WTC11 (cell line): ENCODE results near the gene RNF146. TPM values are rescaled to one million over a fixed set of nuclear protein-coding genes. Genes with fewer than 3 reads are reported as not detected.

ENCODE experiments used
- ATAC-seq: fragments of 200-7000 bp; cut with Tn5 transposase; 2 replicates; pipeline ENCODE4 v1.10.0; 2021; ENCODE audit warnings: mild to moderate bottlenecking, moderate library complexity
- CTCF ChIA-PET: fragments of 300-600 bp; sonication (Branson Sonifier 250); formaldehyde crosslinking; loops from one replicate; lab custom pipeline; 2021; ENCODE audit warnings: antibody characterized with exemption; lab: Charles Lee
- POLR2A ChIA-PET: fragments of 350-600 bp; sonication (Branson Sonifier 250); formaldehyde crosslinking; loops from one replicate; lab custom pipeline; 2021; ENCODE audit warnings: antibody characterized with exemption; lab: Charles Lee
- DNase-seq: peaks from one replicate; pipeline ENCODE4 v3.0.0; 2021; ENCODE audit warnings: low spot score
- H3K27ac Mint-ChIP-seq: 2 replicates; pipeline ENCODE4 v1.8.0; 2021; ENCODE audit warnings: mixed read lengths
- H3K27me3 Mint-ChIP-seq: 2 replicates; pipeline ENCODE4 v1.8.0; 2021; ENCODE audit warnings: low read depth, mild to moderate bottlenecking, moderate library complexity, mixed read lengths
- H3K36me3 Mint-ChIP-seq: 2 replicates; pipeline ENCODE4 v1.8.0; 2021; ENCODE audit warnings: mixed read lengths
- H3K4me1 Mint-ChIP-seq: 2 replicates; pipeline ENCODE4 v1.8.0; 2022; ENCODE audit warnings: mixed read lengths
- H3K4me3 Mint-ChIP-seq: 2 replicates; pipeline ENCODE4 v1.8.0; 2021; ENCODE audit warnings: mild to moderate bottlenecking, moderate library complexity, mixed read lengths
- H3K9me3 Mint-ChIP-seq: 2 replicates; pipeline ENCODE4 v1.8.0; 2021; ENCODE audit warnings: mixed read lengths
- ELF4 ChIP-seq: sonication (generic); formaldehyde crosslinking; IDR thresholded peaks from 2 replicates; pipeline ENCODE4 v1.8.1; 2022; ENCODE audit warnings: low read depth, mild to moderate bottlenecking, moderate library complexity, missing genetic modification reagents
- EMX1 ChIP-seq: fragments of 250-450 bp; sonication (Bioruptor Pico); IDR thresholded peaks from 2 replicates; pipeline ENCODE4 v1.8.0; 2021; ENCODE audit warnings: mild to moderate bottlenecking
- ERG ChIP-seq: fragments of 250-450 bp; sonication (Bioruptor Pico); IDR thresholded peaks from 2 replicates; pipeline ENCODE4 v1.8.0; 2021; ENCODE audit warnings: mild to moderate bottlenecking
- ETV6 ChIP-seq: sonication (generic); formaldehyde crosslinking; IDR thresholded peaks from 2 replicates; pipeline ENCODE4 v1.8.1; 2022; ENCODE audit warnings: mild to moderate bottlenecking, missing genetic modification reagents
- GABPB1 ChIP-seq: sonication (generic); formaldehyde crosslinking; IDR thresholded peaks from 2 replicates; pipeline ENCODE4 v1.8.1; 2023; ENCODE audit warnings: mild to moderate bottlenecking, missing genetic modification reagents
- GTF2I ChIP-seq: fragments of 250-450 bp; sonication (Bioruptor Pico); conservative IDR thresholded peaks from 2 replicates; pipeline ENCODE4 v1.4.0; 2021; ENCODE audit warnings: mild to moderate bottlenecking
- IRF1 ChIP-seq: sonication (generic); formaldehyde crosslinking; IDR thresholded peaks from 2 replicates; pipeline ENCODE4 v1.8.0; 2023; ENCODE audit warnings: missing genetic modification reagents
- IRF2 ChIP-seq: sonication (generic); formaldehyde crosslinking; IDR thresholded peaks from 2 replicates; pipeline ENCODE4 v1.8.0; 2022; ENCODE audit warnings: low read depth, missing genetic modification reagents, borderline replicate concordance
- KAT7 ChIP-seq: sonication (generic); formaldehyde crosslinking; IDR thresholded peaks from 2 replicates; pipeline ENCODE4 v1.8.1; 2023; ENCODE audit warnings: missing genetic modification reagents, mild to moderate bottlenecking, borderline replicate concordance
- MLX ChIP-seq: sonication (generic); formaldehyde crosslinking; IDR thresholded peaks from 2 replicates; pipeline ENCODE4 v1.8.1; 2023; ENCODE audit warnings: mild to moderate bottlenecking, missing genetic modification reagents, moderate library complexity
- NFYB ChIP-seq: sonication (generic); formaldehyde crosslinking; conservative IDR thresholded peaks from 2 replicates; pipeline ENCODE4 v1.8.0; 2022; ENCODE audit warnings: low read depth, missing genetic modification reagents
- PRRX2 ChIP-seq: fragments of 250-450 bp; sonication (Bioruptor Pico); IDR thresholded peaks from 2 replicates; pipeline ENCODE4 v1.8.0; 2021; ENCODE audit warnings: mild to moderate bottlenecking
- RELA ChIP-seq: sonication (generic); formaldehyde crosslinking; IDR thresholded peaks from 2 replicates; pipeline ENCODE4 v1.8.1; 2022; ENCODE audit warnings: missing genetic modification reagents, mild to moderate bottlenecking, borderline replicate concordance
- SMAD4 ChIP-seq: sonication (generic); formaldehyde crosslinking; IDR thresholded peaks from 2 replicates; pipeline ENCODE4 v1.8.0; 2022; ENCODE audit warnings: mild to moderate bottlenecking, missing genetic modification reagents
- SOX15 ChIP-seq: fragments of 250-450 bp; sonication (Bioruptor Pico); IDR thresholded peaks from 2 replicates; pipeline ENCODE4 v1.9.0; 2021; ENCODE audit warnings: mild to moderate bottlenecking
- SP1 ChIP-seq: sonication (generic); formaldehyde crosslinking; conservative IDR thresholded peaks from 2 replicates; pipeline ENCODE4 v1.8.1; 2022; ENCODE audit warnings: missing genetic modification reagents
- TEAD4 ChIP-seq: sonication (generic); formaldehyde crosslinking; IDR thresholded peaks from 2 replicates; pipeline ENCODE4 v1.8.0; 2022; ENCODE audit warnings: mild to moderate bottlenecking, missing genetic modification reagents
- USF2 ChIP-seq: sonication (generic); formaldehyde crosslinking; IDR thresholded peaks from 2 replicates; pipeline ENCODE4 v1.8.1; 2023; ENCODE audit warnings: mild to moderate bottlenecking, missing genetic modification reagents, moderate library complexity
- ZBTB21 ChIP-seq: sonication (generic); formaldehyde crosslinking; IDR thresholded peaks from 2 replicates; pipeline ENCODE4 v1.8.1; 2023; ENCODE audit warnings: mild to moderate bottlenecking, missing genetic modification reagents, borderline replicate concordance
- ZBTB43 ChIP-seq: sonication (generic); formaldehyde crosslinking; IDR thresholded peaks from 2 replicates; pipeline ENCODE4 v1.8.1; 2023; ENCODE audit warnings: mild to moderate bottlenecking, missing genetic modification reagents
- ZMAT4 ChIP-seq: fragments of 250-450 bp; sonication (Bioruptor Pico); IDR thresholded peaks from 2 replicates; pipeline ENCODE4 v1.9.0; 2021; ENCODE audit warnings: mild to moderate bottlenecking
- ZNF138 ChIP-seq: sonication (generic); formaldehyde crosslinking; conservative IDR thresholded peaks from 2 replicates; pipeline ENCODE4 v1.8.1; 2022; ENCODE audit warnings: mild to moderate bottlenecking, moderate library complexity, missing genetic modification reagents
- ZNF416 ChIP-seq: fragments of 250-450 bp; sonication (Bioruptor Pico); IDR thresholded peaks from 2 replicates; pipeline ENCODE4 v1.9.0; 2021; ENCODE audit warnings: mild to moderate bottlenecking, inconsistent platforms
- ZNF512 ChIP-seq: sonication (generic); formaldehyde crosslinking; IDR thresholded peaks from 2 replicates; pipeline ENCODE4 v1.8.1; 2022; ENCODE audit warnings: missing genetic modification reagents, borderline replicate concordance
- total RNA-seq: library from RNA; stranded (reverse); gene quantifications from 3 replicates; pipeline ENCODE4 v1.2.3, GENCODE V29; 2021

RNF146 gene
- total RNA-seq, 1 experiment from 2014 or later, result 27.3 TPM

- TF ChIP-seq RELA (CRISPR knock-in tag), result no peak
- no peak for TF ChIP-seq SOX15 (CRISPR knock-in tag)
- no peak for TF ChIP-seq ELF4
- TF ChIP-seq GABPB1 (CRISPR knock-in tag), result no peak
- no peak for TF ChIP-seq SMAD4 (CRISPR knock-in tag)
- no peak for TF ChIP-seq ERG
- no peak for TF ChIP-seq ETV6
- no peak for TF ChIP-seq GTF2I
- TF ChIP-seq USF2 (CRISPR knock-in tag), result no peak
- no peak for TF ChIP-seq NFYB
- CTCF ChIA-PET, result no interaction called here
- H3K27ac Mint-ChIP-seq, result no peak overlapping the region; the same call in 1 of the 2 replicates
- H3K9me3 Mint-ChIP-seq, result no peaks in the 10 kb centered on the region
- peaks cover 12% of the 10 kb centered on the region for H3K4me1 Mint-ChIP-seq
- no peak overlapping the region for H3K4me3 Mint-ChIP-seq
- POLR2A ChIA-PET, result no interaction called here
- no peaks in the 10 kb centered on the region for H3K36me3 Mint-ChIP-seq
- DNase-seq, result no peak
- no peak for ATAC-seq
- no peaks in the 10 kb centered on the region; the same call in 1 of the 2 replicates for H3K27me3 Mint-ChIP-seq
Observed at GRCh38 chr6:127263481-127263880, 3.2 kb upstream of the RNF146 start.

- Mint-ChIP-seq H3K9me3 (no peaks in the 10 kb centered on the region), H3K4me1 (peaks cover 33% of the 10 kb centered on the region), H3K4me3 (peak overlapping the region; percentile 99), H3K27me3 (no peaks in the 10 kb centered on the region), H3K36me3 (peaks cover 4% of the 10 kb centered on the region; the same call in 1 of the 2 replicates), H3K27ac (peak overlapping the region; percentile 100)
- DNase-seq (peak; percentile 63), ATAC-seq (peak; percentile 80)
- ChIA-PET CTCF (interaction anchor here (0.5 to 2.6 kb wide), 36 partner anchors 8 to 1313 kb away, joined by 3 to 41 read pairs (median 4); partner anchors contain the start of gene KIAA0408), POLR2A (interaction anchor here (0.6 to 1.8 kb wide), 6 partner anchors 22 to 282 kb away, joined by 3 to 17 read pairs (median 4); no protein-coding TSS in a partner anchor)
- TF ChIP-seq MLX, result no peak
- no peak for TF ChIP-seq IRF2
- no peak for TF ChIP-seq SOX15 (CRISPR knock-in tag)
- no peak for TF ChIP-seq TEAD4 (CRISPR knock-in tag)
- no peak for TF ChIP-seq ZNF416 (CRISPR knock-in tag)
- TF ChIP-seq EMX1, result no peak
- TF ChIP-seq USF2 (CRISPR knock-in tag), result 0 out of 2 replicates have a peak, but pooled peaks have one; percentile 31
- no peak for TF ChIP-seq PRRX2 (CRISPR knock-in tag)
- TF ChIP-seq ZBTB43 (CRISPR knock-in tag), result peak; percentile 29; the same call in 1 of the 2 replicates
- peak; percentile 95; the same call in 1 of the 2 replicates for TF ChIP-seq KAT7 (CRISPR knock-in tag)
- no peak for TF ChIP-seq ZMAT4
- no peak for TF ChIP-seq ZBTB21
- TF ChIP-seq IRF1 (CRISPR knock-in tag), result no peak
- no peak for TF ChIP-seq ZNF138 (CRISPR knock-in tag)
- no peak for TF ChIP-seq ZNF512
- no peak for TF ChIP-seq SP1 (CRISPR knock-in tag)
Observed at GRCh38 chr6:127266892-127267645, 405 bp downstream of the RNF146 start.
